Kidney epithelial cell (primary cell): Measurements from ENCODE around the gene RPUSD1. TPM values are rescaled to one million over a fixed set of nuclear protein-coding genes. Genes with fewer than 3 reads are reported as not detected.

ENCODE experiments used
- DNase-seq: peaks from one replicate; pipeline ENCODE4 v3.0.0-alpha.2; 2010; ENCODE audit warnings: low read depth
- H3K27me3 ChIP-seq: 2 replicates; pipeline ENCODE4 v1.6.0; 2011; ENCODE audit warnings: low read length; ENCODE audit not compliant: control insufficient read depth, insufficient read depth
- H3K36me3 ChIP-seq: 2 replicates; pipeline ENCODE4 v1.5.1; 2011; ENCODE audit warnings: low read length; ENCODE audit not compliant: control insufficient read depth, insufficient read depth
- H3K4me3 ChIP-seq: 2 replicates; pipeline ENCODE4 v1.5.1; 2011; ENCODE audit warnings: low read depth, mild to moderate bottlenecking, control low read depth, low read length
- total RNA-seq: library from RNA; depleted of rRNA; stranded (reverse); fragments of >200 nt; gene quantifications from 2 replicates; pipeline ENCODE4 v1.2.3, GENCODE V29; 2015
- TF ChIP-seq, protein P1 (sequence below): IDR thresholded peaks from 2 replicates; pipeline ENCODE4 v1.5.1; 2011; ENCODE audit warnings: mild to moderate bottlenecking, moderate library complexity, low read length, control low read depth, inconsistent platforms; ENCODE audit not compliant: insufficient read depth, poor library complexity, severe bottlenecking

The RPUSD1 gene
- total RNA-seq, 1 donor from 2014 or later: 42.0 TPM

DNA sequence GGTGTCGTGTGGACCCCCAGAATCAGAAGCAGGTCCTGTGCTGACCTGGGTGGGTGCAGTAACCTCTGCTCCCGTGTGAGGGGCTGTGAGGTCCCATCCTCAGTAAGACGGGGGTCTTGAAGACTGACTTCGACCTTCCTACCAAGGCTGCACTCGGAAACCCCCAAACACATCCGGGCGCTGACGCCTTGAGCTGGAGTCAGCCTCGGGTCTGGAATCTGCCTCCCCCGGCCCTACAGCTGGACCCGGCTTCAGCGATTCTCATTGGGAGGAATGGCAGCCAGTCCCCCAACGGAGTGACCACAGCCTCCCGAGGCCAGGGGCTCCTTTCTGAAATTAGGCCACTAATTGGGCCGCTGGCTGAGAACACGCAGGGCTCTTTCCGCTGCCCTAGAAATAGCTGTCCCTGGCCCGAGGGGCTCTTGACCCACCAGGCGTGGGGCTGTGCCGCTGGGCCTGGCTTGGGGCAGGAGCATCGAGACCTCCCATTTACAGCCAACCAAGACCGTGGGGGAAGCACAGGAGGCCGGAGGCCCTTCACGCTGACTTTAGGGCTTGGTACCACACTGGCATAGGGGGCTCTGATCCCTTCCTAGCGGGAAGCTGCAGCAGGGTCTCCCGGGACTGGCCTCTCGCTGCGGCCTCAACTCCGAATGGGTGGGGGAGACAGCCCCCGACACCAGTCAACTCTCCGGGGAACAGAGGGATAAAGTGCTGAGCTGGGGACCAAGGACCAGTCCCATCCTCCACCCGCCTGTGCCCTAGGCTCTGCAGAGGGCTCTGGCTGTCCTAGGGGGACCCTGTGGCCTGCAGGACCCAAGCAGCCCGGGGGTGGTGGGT is 15.0 kb upstream of the RPUSD1 start:
- TF ChIP-seq, protein P1, sequence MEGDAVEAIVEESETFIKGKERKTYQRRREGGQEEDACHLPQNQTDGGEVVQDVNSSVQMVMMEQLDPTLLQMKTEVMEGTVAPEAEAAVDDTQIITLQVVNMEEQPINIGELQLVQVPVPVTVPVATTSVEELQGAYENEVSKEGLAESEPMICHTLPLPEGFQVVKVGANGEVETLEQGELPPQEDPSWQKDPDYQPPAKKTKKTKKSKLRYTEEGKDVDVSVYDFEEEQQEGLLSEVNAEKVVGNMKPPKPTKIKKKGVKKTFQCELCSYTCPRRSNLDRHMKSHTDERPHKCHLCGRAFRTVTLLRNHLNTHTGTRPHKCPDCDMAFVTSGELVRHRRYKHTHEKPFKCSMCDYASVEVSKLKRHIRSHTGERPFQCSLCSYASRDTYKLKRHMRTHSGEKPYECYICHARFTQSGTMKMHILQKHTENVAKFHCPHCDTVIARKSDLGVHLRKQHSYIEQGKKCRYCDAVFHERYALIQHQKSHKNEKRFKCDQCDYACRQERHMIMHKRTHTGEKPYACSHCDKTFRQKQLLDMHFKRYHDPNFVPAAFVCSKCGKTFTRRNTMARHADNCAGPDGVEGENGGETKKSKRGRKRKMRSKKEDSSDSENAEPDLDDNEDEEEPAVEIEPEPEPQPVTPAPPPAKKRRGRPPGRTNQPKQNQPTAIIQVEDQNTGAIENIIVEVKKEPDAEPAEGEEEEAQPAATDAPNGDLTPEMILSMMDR: no peak
- peaks cover 55% of the 10 kb centered on the region for H3K27me3 ChIP-seq
- no peak for DNase-seq
- H3K36me3 ChIP-seq: no peaks in the 10 kb centered on the region
- no peak overlapping the region for H3K4me3 ChIP-seq

DNA sequence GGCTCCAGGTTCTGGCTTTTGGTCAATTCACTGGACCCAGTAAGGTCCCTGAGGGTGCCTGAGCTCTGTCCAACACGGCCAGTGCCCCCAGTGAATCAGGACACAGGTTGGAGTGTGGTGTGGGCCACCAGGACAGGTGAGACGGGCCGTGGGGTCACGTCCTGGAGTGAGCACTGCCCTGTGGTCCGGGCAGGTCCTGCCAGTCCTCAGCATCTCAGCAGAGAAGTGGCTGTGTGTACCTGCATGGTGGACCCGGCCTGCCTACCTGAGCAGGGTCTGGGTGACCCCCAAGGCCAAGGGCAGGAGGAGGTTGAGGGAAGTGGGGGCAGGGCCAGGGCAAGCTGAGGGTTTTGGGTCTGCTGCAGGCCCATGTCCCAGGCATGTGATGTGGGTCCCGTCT is 14.3 kb upstream of the RPUSD1 start:
- Histone ChIP-seq H3K36me3 (no peaks in the 10 kb centered on the region), H3K27me3 (peaks cover 55% of the 10 kb centered on the region), H3K4me3 (no peak overlapping the region)
- TF ChIP-seq, protein P1: no peak
- DNase-seq: no peak

DNA sequence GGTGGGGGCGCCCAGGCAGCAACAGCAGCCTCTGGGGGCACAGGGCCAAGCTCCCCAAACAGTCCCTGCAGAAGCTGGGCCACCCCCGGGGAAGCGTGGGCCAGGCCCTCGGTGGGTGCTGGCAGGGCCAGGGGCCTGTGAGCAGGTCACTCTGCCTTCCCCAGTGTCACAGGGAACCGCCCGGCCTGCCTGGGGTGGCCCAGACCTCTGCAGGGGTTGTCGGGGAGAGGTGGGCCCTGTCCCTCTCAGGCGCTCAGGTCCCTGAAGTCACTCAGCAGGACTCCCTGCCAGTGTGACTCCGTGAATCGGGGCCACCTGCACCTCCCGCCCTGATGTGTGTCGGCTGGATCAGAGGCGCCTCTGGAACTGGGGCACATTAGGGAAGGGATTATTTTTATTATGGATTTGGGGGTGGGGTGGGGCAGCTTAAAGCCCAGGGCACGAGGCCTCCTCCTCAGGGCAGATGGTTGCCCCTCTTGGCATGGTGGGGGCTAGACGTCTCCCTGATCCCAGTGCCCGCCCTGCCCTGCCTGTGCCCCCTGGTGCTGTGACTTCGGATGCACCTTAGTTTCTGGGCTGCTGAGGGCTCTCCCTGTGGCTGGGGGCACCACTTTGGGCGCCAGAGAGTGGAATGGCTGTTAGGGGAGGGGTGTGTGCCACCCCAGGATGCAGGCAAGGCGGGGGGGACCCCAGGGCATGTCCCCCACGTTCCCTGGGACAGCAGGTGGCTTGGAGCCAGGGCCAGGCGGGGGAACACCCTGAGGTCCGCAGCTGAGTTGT is 13.6 kb upstream of the RPUSD1 start:
- peaks cover 55% of the 10 kb centered on the region for H3K27me3 ChIP-seq
- TF ChIP-seq, protein P1: no peak
- H3K36me3 ChIP-seq: no peaks in the 10 kb centered on the region
- no peak for DNase-seq
- no peak overlapping the region for H3K4me3 ChIP-seq

DNA sequence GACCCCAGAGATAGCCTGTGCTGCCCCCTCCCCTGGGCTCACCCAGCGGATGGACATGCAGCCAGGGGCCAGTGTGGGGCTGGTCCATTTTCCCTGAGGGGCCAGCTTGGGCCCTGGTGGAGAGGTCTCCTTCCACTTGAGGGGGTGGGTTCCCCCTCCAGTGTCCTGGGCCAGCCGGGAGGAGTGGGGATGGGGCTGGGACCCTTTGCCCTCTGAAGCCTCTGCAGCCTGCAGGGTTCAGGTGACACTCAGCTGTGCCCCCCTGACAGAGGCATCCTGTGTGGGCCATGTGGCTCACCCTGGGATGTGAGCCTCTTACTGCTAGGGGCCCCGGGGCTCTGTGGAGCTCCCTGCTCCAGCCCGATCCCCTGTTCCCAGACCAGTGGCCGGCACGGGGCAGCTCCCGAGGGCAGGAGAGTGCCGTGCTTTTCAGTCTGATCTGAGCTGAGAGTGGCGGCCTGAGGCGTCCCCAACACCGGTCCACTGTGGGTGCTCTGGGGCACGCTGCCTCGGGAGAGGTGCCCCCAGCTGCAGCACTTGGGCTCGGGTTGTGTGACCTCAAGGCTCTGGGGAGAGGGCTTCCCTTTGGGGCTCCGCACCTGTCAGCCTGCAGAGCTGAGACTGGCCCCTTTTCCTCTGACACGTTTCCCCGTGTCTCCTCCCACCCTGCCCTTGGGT is 12.8 kb upstream of the RPUSD1 start:
- Histone ChIP-seq H3K36me3 (no peaks in the 10 kb centered on the region), H3K4me3 (no peak overlapping the region), H3K27me3 (peaks cover 55% of the 10 kb centered on the region)
- TF ChIP-seq, protein P1: no peak
- DNase-seq: no peak

DNA sequence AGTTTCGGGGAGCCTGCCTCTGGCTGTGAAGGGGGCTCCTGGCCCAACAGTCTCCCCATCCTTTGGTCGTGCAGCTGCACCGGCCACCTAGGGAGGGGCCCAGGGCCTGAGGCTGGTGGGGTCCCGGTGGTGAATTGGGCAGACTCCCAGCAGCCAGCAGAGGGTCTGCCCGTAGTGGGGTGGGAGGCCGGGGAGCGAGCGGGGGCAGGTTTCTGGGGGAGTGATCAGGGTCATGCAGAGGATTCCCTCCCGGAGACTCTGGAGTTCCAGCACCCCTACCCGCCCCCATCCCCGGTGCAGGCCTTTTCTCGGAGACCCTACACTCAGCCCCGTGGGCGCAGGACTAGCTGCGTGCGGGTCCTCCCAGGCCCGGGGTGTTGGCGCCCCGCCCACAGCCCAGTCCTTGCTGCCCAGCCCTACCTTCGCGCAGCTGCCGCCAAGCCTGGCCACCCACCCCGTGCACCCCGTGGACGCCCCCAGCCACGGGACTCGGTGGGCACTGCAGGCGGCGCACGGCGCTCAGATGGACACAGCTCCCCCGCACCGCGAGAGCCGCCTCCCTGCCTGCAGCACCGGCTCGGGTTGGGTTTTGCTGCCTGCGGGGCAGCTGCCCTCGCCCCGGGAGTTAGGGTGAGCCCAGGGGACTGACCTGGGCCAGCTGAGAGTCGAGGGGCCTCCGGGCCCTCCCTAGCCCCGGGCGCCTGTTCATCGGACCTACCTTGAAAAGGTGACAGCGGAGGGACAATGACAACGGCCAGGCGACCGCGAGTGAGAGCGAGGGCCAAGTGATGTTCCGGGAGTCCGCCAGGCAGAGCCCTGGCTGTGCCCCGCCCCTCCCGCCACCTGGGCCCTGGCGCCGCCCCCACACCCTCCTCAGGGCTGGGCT is 12.0 kb upstream of the RPUSD1 start, which contains the start of gene GNG13:
Gene GNG13, minus strand, starts transcription at position 787 of the 886 bp plus-strand sequence. CDS start 1,657 bp downstream, outside the sequence.
- no peak for DNase-seq
- Histone ChIP-seq H3K36me3 (no peaks in the 10 kb centered on the region), H3K27me3 (peaks cover 55% of the 10 kb centered on the region), H3K4me3 (no peak within 1 kb of the TSS)
- TF ChIP-seq, protein P1: no peak
